Activated CD4-positive, alpha-beta T cell treated with anti-CD3 and anti-CD28 coated beads for 36 hours (primary cell): ENCODE measurements around the gene TEX12. TPM values are rescaled to one million over a fixed set of nuclear protein-coding genes. Genes with fewer than 3 reads are reported as not detected.
A peak's percentile ranks its signal among the peaks of the same experiment; 100 is the strongest.
"Not testable (repeated sequence)": the region's sequence is repeated elsewhere in the genome, so short reads cannot be mapped to it uniquely, and the experiment has no call there.

ENCODE experiments used
- ATAC-seq: fragments of 200-7000 bp; cut with Tn5 transposase; one replicate; pipeline ENCODE4 v1.10.0; 2021; ENCODE audit warnings: mild to moderate bottlenecking, moderate library complexity
- CTCF ChIA-PET: fragments of 350-600 bp; sonication (Branson Sonifier 250); formaldehyde crosslinking; loops from one replicate; lab custom pipeline; 2021; ENCODE audit warnings: antibody characterized with exemption; lab: Charles Lee
- POLR2A ChIA-PET: fragments of 350-600 bp; sonication (Branson Sonifier 250); formaldehyde crosslinking; loops from one replicate; lab custom pipeline; 2021; ENCODE audit warnings: antibody characterized with exemption, inconsistent platforms; lab: Charles Lee
- DNase-seq: peaks from one replicate; pipeline ENCODE4 v3.0.0-alpha.2; 2020
- H3K27ac Mint-ChIP-seq: one replicate; pipeline ENCODE4 v1.8.0; 2021; ENCODE audit warnings: mixed read lengths
- H3K27me3 Mint-ChIP-seq: one replicate; pipeline ENCODE4 v1.8.0; 2021; ENCODE audit warnings: mixed read lengths
- H3K36me3 Mint-ChIP-seq: one replicate; pipeline ENCODE4 v1.8.0; 2021; ENCODE audit warnings: low read depth, mixed read lengths
- H3K4me1 Mint-ChIP-seq: one replicate; pipeline ENCODE4 v1.8.0; 2021; ENCODE audit warnings: mixed read lengths
- H3K4me3 Mint-ChIP-seq: one replicate; pipeline ENCODE4 v1.8.0; 2021; ENCODE audit warnings: mild to moderate bottlenecking, moderate library complexity, mixed read lengths
- H3K9me3 Mint-ChIP-seq: one replicate; pipeline ENCODE4 v1.8.0; 2021; ENCODE audit warnings: low read depth, mixed read lengths
- intact Hi-C, 2 experiments: fragments of 100-400 bp; cut with DNase I in 1 of 2; cut with micrococcal nuclease in 1 of 2; formaldehyde crosslinking; loops; one replicate each; pipeline versions ENCODE4 v1.14.2 to v1.15.1; 2022 to 2024; cut with DNase I, micrococcal nuclease
- total RNA-seq, 2 experiments: library from RNA; stranded (reverse); gene quantifications; one replicate each; pipeline ENCODE4 v1.2.3, GENCODE V29; 2021

The TEX12 gene
- total RNA-seq, 2 experiments from 2014 or later = 0.32 to 0.34 TPM

GRCh38 chr11:112156153-112156955 is 10.8 kb upstream of the TEX12 start:
- Mint-ChIP-seq H3K36me3 (no peaks in the 10 kb centered on the region), H3K27me3 (peaks cover 3% of the 10 kb centered on the region), H3K9me3 (no peaks in the 10 kb centered on the region), H3K4me1 (peaks cover 4% of the 10 kb centered on the region), H3K4me3 (no peak overlapping the region), H3K27ac (no peak overlapping the region)
- DNase-seq (no peak), ATAC-seq (no peak)
- ChIA-PET CTCF (interaction anchor here (0.6 to 1.0 kb wide), 3 partner anchors 19 to 615 kb away, joined by 3 to 4 read pairs (median 3); partner anchors contain the start of gene BCO2), POLR2A (interaction anchor here (0.6 kb wide), 1 partner anchor 38 kb away, joined by 5 read pairs; no protein-coding TSS in a partner anchor)
- intact Hi-C loops = no loop called here

GRCh38 chr11:112156956-112157766 is 10.0 kb upstream of the TEX12 start:
- intact Hi-C loops = no loop called here
- Mint-ChIP-seq H3K4me1 (peaks cover 4% of the 10 kb centered on the region), H3K36me3 (no peaks in the 10 kb centered on the region), H3K27ac (no peak overlapping the region), H3K4me3 (no peak overlapping the region), H3K9me3 (no peaks in the 10 kb centered on the region), H3K27me3 (peaks cover 6% of the 10 kb centered on the region)
- ChIA-PET CTCF (interaction anchor here (1.0 kb wide), 1 partner anchor 18 kb away, joined by 4 read pairs; the partner anchor contains the start of gene BCO2), POLR2A (no interaction called here)
- ATAC-seq = peak; percentile 78
- no peak for DNase-seq

- no peaks in the 10 kb centered on the region for H3K36me3 Mint-ChIP-seq
Measured at GRCh38 chr11:112159098-112160065, 7.8 kb upstream of the TEX12 start.

GRCh38 chr11:112160091-112160848 is 6.9 kb upstream of the TEX12 start:
- peaks cover 19% of the 10 kb centered on the region for H3K27me3 Mint-ChIP-seq
- H3K27ac Mint-ChIP-seq = no peak overlapping the region
- H3K4me1 Mint-ChIP-seq = peaks cover 9% of the 10 kb centered on the region
- H3K4me3 Mint-ChIP-seq = no peak overlapping the region
- ChIA-PET POLR2A (interaction anchor here (0.6 kb wide), 1 partner anchor 70 kb away, joined by 21 read pairs; no protein-coding TSS in a partner anchor), CTCF (interaction anchor here (1.3 kb wide), 1 partner anchor 12 kb away, joined by 3 read pairs; no protein-coding TSS in a partner anchor)
- H3K9me3 Mint-ChIP-seq = no peaks in the 10 kb centered on the region
- intact Hi-C loops = no loop called here
- DNase-seq (no peak), ATAC-seq (no peak)
- H3K36me3 Mint-ChIP-seq = no peaks in the 10 kb centered on the region

More at GRCh38 chr11:112159098-112160065, 7.8 kb upstream of the TEX12 start:
- no peak for ATAC-seq
- H3K27ac Mint-ChIP-seq = no peak overlapping the region
- H3K4me3 Mint-ChIP-seq = no peak overlapping the region
- CTCF ChIA-PET = interaction anchor here (1.2 kb wide), 1 partner anchor 15 kb away, joined by 3 read pairs; no protein-coding TSS in a partner anchor
- intact Hi-C loops = no loop called here
- no peaks in the 10 kb centered on the region for H3K9me3 Mint-ChIP-seq
- no peak for DNase-seq
- POLR2A ChIA-PET = interaction anchor here (0.6 kb wide), 1 partner anchor 69 kb away, joined by 21 read pairs; no protein-coding TSS in a partner anchor
- peaks cover 19% of the 10 kb centered on the region for H3K27me3 Mint-ChIP-seq
- peaks cover 9% of the 10 kb centered on the region for H3K4me1 Mint-ChIP-seq

GRCh38 chr11:112161012-112161411 is 6.2 kb upstream of the TEX12 start:
- Mint-ChIP-seq H3K27me3 (peaks cover 19% of the 10 kb centered on the region), H3K27ac (no peak overlapping the region), H3K36me3 (no peaks in the 10 kb centered on the region), H3K9me3 (no peaks in the 10 kb centered on the region), H3K4me3 (no peak overlapping the region), H3K4me1 (peaks cover 9% of the 10 kb centered on the region)
- ChIA-PET POLR2A (interaction anchor here (0.6 kb wide), 1 partner anchor 16 kb away, joined by 4 read pairs; no protein-coding TSS in a partner anchor), CTCF (interaction anchor here (1.3 kb wide), 1 partner anchor 11 kb away, joined by 3 read pairs; no protein-coding TSS in a partner anchor)
- intact Hi-C loops = no loop called here
- no peak for DNase-seq
- ATAC-seq = no peak

- H3K4me1 Mint-ChIP-seq, H3K9me3 Mint-ChIP-seq, ATAC-seq, DNase-seq, POLR2A ChIA-PET, H3K27ac Mint-ChIP-seq, intact Hi-C loops, H3K36me3 Mint-ChIP-seq, H3K4me3 Mint-ChIP-seq: not testable (repeated sequence)
- H3K27me3 Mint-ChIP-seq = peaks cover 21% of the 10 kb centered on the region
- CTCF ChIA-PET = interaction anchor here (1.2 kb wide), 1 partner anchor 10 kb away, joined by 4 read pairs; no protein-coding TSS in a partner anchor
Measured at GRCh38 chr11:112162200-112162599, 5.0 kb upstream of the TEX12 start.

- intact Hi-C loops = no loop called here
- peaks cover 23% of the 10 kb centered on the region for H3K27me3 Mint-ChIP-seq
- no peaks in the 10 kb centered on the region for H3K9me3 Mint-ChIP-seq
- POLR2A ChIA-PET = no interaction called here
- peaks cover 5% of the 10 kb centered on the region for H3K4me1 Mint-ChIP-seq
- CTCF ChIA-PET = interaction anchor here (0.5 to 1.3 kb wide), 3 partner anchors 9 to 106 kb away, joined by 3 to 4 read pairs (median 3); partner anchors contain the start of gene BCO2
- no peak overlapping the region for H3K4me3 Mint-ChIP-seq
- no peaks in the 10 kb centered on the region for H3K36me3 Mint-ChIP-seq
- ATAC-seq = no peak
- DNase-seq = no peak
- H3K27ac Mint-ChIP-seq = no peak overlapping the region
Measured at GRCh38 chr11:112162761-112163546, 4.2 kb upstream of the TEX12 start.

GRCh38 chr11:112163875-112164685 is 3.1 kb upstream of the TEX12 start, which contains the start of gene IL18:
TSS of gene IL18 (minus strand) at chr11:112164094. CDS start at chr11:112155053, 9,041 bp downstream.
- Mint-ChIP-seq H3K4me1 (peaks cover 5% of the 10 kb centered on the region), H3K9me3 (no peaks in the 10 kb centered on the region), H3K27ac (no peak within 1 kb of the TSS), H3K27me3 (peaks cover 23% of the 10 kb centered on the region), H3K36me3 (no peaks in the 10 kb centered on the region), H3K4me3 (no peak within 1 kb of the TSS)
- CTCF ChIA-PET = interaction anchor here (1.3 kb wide), 1 partner anchor 11 kb away, joined by 3 read pairs; the partner anchor contains the start of gene BCO2
- intact Hi-C loops = no loop called here
- ATAC-seq = no peak
- POLR2A ChIA-PET = no interaction called here
- no peak for DNase-seq

GRCh38 chr11:112165049-112165448 is 2.1 kb upstream of the TEX12 start:
- no peaks in the 10 kb centered on the region for H3K36me3 Mint-ChIP-seq
- no peak overlapping the region for H3K4me3 Mint-ChIP-seq
- ChIA-PET CTCF (no interaction called here), POLR2A (no interaction called here)
- H3K27me3 Mint-ChIP-seq = peaks cover 20% of the 10 kb centered on the region
- no peak overlapping the region for H3K27ac Mint-ChIP-seq
- DNase-seq = no peak
- intact Hi-C loops = no loop called here
- H3K4me1 Mint-ChIP-seq = peaks cover 5% of the 10 kb centered on the region
- no peaks in the 10 kb centered on the region for H3K9me3 Mint-ChIP-seq
- ATAC-seq = no peak
